HFF-Myc (cell line): ENCODE data around the gene AJM1.
"Not testable (repeated sequence)": the region's sequence is repeated elsewhere in the genome, so short reads cannot be mapped to it uniquely, and the experiment has no call there.

Source experiments
- DNase-seq: peaks from one replicate; pipeline ENCODE4 v3.0.0-alpha.2; 2011; ENCODE audit warnings: low read depth; ENCODE audit errors: extremely low read depth
- H3K4me3 ChIP-seq: replicated peaks from 2 replicates; pipeline ENCODE4 v1.5.1; 2011; ENCODE audit warnings: low read depth, mild to moderate bottlenecking, control low read depth, low read length
- TF ChIP-seq, protein P1 (sequence below): IDR thresholded peaks from 2 replicates; pipeline ENCODE4 v1.5.1; 2012; ENCODE audit warnings: mild to moderate bottlenecking, low read depth, low read length, control low read depth; ENCODE audit errors: missing control alignments

The AJM1 gene

DNA sequence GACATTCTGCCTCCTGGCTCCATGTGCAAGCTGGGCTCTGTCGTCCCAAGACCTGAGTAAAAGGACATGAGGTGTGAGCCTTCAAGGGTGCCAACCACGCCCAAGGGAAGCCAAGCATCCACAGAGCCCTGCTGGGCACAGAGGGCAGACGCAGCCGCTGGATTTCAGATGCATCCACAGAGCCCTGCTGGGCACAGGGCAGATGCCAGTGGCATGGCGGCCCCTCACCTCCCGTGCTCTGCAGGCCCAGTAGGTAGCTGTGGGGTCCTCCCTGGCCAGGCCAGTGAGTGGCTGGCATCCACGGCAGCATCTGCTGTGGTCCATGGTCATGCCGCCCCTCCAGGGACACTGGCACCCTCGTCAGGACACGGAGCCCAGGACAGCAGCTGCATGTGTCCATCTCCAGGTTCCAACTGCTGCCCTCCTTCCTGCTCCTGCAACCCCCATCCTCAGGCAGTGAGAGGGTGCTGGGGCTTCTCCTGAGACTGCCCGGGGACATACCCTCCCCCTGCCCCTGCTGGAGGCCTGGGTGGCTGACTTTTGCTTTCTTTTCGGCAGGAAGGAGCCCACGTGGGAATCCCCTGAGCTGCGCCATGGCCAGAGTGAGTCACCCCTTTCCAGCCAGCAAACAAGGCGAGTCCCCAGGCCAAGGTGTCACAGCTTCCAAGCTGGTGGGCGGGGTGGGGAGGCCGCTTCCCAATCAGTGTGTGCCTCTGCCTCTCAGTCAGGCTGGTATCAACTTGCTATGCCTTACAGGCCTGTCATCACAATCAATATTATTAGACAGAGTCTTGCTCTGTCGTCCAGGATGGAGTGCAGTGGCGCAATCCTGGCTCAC, 40.0 kb downstream of the AJM1 start:
- TF ChIP-seq, protein P1, sequence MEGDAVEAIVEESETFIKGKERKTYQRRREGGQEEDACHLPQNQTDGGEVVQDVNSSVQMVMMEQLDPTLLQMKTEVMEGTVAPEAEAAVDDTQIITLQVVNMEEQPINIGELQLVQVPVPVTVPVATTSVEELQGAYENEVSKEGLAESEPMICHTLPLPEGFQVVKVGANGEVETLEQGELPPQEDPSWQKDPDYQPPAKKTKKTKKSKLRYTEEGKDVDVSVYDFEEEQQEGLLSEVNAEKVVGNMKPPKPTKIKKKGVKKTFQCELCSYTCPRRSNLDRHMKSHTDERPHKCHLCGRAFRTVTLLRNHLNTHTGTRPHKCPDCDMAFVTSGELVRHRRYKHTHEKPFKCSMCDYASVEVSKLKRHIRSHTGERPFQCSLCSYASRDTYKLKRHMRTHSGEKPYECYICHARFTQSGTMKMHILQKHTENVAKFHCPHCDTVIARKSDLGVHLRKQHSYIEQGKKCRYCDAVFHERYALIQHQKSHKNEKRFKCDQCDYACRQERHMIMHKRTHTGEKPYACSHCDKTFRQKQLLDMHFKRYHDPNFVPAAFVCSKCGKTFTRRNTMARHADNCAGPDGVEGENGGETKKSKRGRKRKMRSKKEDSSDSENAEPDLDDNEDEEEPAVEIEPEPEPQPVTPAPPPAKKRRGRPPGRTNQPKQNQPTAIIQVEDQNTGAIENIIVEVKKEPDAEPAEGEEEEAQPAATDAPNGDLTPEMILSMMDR = no peak
- no peak overlapping the region for H3K4me3 ChIP-seq
- peak; percentile 50 for DNase-seq

DNA sequence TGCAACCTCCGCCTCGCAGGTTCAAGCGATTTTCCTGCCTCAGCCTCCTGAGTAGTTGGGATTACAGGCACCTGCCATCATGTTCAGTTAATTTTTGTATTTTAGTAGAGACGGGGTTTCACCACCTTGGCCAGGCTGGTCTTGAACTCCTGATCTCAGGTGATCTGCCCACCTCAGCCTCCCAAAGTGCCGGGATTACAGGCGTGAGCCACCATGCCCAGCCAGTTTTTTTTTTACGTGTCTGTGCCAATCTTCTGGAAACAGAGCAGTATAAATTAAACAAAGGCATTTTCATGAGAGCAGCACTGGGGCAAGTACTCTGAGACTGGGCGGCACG, 40.6 kb downstream of the AJM1 start:
- DNase-seq, H3K4me3 ChIP-seq: not testable (repeated sequence)

DNA sequence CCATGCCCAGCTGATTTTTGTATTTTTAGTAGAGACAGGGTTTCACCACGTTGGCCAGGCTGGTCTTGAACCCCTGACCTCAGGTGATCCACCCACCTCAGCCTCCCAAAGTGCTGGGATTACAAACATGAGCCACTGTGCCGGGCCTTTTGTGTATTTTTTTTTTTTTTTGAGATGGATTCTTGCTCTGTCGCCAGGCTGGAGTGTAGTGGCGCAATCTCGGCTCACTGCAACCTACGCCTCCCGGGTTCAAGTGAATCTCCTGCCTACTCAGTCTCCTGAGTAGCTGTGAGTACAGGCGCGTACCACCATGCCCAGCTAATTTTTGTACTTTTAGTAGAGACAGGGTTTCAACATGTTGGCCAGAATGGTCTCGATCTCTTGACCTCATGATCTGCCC, 41.4 kb downstream of the AJM1 start:
- DNase-seq, H3K4me3 ChIP-seq: not testable (repeated sequence)

DNA sequence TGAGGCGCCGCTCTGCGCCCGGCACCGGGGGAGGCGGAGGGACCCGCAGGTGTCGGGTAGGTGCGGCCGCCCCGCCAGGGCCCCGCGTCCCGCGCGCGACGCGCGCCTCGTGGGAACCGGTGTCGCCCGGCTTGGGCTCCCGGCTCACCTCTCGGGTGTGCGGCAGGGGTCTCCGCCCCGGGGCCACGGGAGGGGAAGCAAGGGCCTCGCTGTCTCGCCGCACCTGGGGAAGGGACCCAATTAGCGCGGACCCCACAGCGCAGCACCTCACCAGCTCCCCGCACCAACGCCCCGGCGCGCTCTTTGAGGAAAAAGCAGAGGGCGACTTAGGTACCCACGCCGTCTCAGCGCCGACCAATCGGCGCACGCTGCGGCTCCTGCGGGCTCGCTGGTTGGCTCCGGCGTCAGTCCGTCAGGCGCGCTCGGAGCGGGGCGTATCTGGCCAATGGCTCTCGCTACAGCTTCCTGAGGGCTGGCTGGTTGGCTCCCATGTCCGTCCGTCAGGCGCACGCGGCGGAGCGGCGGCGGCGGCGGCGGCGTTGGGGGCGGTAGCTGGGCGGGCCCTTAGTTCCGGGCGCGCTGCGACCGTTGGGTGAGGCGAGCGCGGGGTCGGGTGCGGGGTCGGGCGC, 43.8 kb downstream of the AJM1 start, which contains the start of gene TRAF2:
TRAF2 (plus strand) TSS at position 567 of the 629 bp plus-strand sequence. CDS start 12,225 bp downstream, outside the sequence.
- TF ChIP-seq, protein P1 = no peak
- H3K4me3 ChIP-seq = peak within 1 kb of the TSS; percentile 90
- peak; percentile 92 for DNase-seq

DNA sequence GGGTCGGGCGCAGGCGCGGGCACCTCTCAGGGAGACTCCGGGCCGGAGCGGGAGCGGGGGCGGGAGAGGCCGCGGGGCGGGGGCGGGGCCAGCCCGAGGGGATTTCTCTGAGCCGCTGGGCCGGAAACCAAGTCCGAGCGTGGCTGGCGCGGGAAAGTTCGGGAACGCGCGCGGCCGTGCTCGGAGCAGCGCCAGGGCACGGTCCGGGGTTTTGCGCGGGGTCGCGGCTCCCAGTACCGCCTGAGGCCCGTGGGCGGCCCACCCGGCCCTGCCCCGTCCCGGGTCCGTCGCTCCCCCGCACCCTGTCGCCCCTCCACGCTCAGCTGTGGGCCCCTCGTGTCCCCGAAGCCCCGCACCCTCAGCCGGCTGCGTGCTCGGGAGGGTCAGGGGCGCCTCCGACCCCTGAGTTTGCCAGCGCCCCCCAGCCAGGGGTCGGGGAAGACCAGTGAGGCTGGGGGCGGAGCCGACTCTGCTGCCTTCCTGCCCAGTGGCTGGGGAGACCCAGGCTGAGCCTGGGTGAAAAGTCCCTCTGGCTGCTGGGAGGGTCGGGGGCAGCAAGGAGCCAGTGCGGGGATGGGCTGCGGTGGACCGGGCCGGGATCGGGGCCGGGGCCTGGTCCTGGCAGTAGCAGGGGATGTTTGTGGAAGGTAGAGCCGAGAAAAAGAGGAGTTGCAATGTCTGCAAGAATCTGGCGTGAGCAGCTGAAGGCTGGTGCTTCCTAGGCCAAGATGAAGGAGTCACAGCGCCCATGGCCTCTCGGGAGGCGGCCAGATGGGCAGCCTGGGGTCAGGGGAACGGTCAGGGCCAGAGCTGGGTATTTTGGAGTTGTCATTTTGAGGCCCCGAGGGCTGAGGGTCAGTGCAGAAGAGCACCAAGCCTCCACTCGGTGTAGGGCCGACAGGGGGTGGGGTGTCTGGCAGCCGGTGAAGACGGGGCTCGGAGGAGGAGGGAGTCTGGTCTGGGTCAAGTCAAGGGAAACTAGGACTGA, 44.6 kb downstream of the AJM1 start:
- no peak for DNase-seq
- TF ChIP-seq, protein P1 = no peak
- peak overlapping the region; percentile 90 for H3K4me3 ChIP-seq

DNA sequence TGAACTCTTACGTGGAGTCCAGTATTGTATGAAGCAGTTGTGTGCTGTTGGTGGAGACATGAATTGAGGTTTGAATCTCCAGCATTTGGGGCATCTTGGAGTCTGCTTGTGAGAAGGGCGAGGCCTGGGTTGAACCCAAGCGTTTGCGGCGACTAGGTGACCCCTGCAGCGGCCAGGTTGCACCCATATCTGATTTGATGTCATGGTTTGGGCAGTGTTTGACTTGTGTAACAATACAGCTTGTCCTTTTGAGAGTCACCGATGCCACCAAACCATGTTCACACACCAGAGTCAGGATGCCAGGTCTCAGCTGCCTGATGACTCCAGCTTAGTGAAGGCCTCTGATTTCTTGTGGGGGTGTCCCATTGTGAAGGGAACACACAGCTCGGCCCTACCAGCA, 46.2 kb downstream of the AJM1 start:
- H3K4me3 ChIP-seq = no peak overlapping the region
- no peak for DNase-seq
- TF ChIP-seq, protein P1 = no peak

DNA sequence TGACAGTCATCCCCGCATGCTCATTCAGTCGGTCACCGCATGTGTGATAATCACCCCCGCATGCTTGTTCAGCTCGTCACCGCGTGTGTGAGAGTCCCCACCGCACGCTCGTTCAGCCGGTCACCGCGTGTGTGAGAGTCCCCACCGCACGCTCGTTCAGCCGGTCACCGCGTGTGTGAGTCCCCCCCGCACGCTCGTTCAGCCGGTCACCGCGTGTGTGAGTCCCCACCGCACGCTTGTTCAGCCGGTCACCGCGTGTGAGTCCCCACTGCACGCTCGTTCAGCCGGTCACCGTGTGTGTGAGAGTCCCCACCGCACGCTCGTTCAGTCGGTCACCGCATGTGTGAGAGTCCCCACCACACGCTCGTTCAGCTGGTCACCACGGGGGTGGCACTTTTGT, 47.6 kb downstream of the AJM1 start:
- TF ChIP-seq, protein P1 = no peak
- no peak for DNase-seq
- no peak overlapping the region for H3K4me3 ChIP-seq
